DMS153 (cell line): ENCODE measurements around the gene PAPPA2.
"Not testable (repeated sequence)": the region's sequence is repeated elsewhere in the genome, so short reads cannot be mapped to it uniquely, and the experiment has no call there.

ENCODE experiments used
- DNase-seq: peaks from one replicate; lab custom pipeline; 2025; lab: John Stamatoyannopoulos, UW

PAPPA2 gene

GRCh38 chr1:176609556-176610408, 146.8 kb downstream of the PAPPA2 start:
- DNase-seq: no peak

GRCh38 chr1:176612791-176613190, 149.8 kb downstream of the PAPPA2 start:
- no peak for DNase-seq

GRCh38 chr1:176617881-176618280, 154.9 kb downstream of the PAPPA2 start:
- no peak for DNase-seq

GRCh38 chr1:176619261-176619660, 156.3 kb downstream of the PAPPA2 start:
- no peak for DNase-seq

GRCh38 chr1:176625365-176625764, 162.4 kb downstream of the PAPPA2 start:
- no peak for DNase-seq

GRCh38 chr1:176626572-176627061, 163.6 kb downstream of the PAPPA2 start:
- DNase-seq: no peak

- DNase-seq: no peak
Observed at GRCh38 chr1:176628775-176629174, 165.8 kb downstream of the PAPPA2 start.

GRCh38 chr1:176634733-176635132, 171.8 kb downstream of the PAPPA2 start:
- not testable (repeated sequence) for DNase-seq

GRCh38 chr1:176638713-176639526, 175.9 kb downstream of the PAPPA2 start:
- no peak for DNase-seq

- DNase-seq: peak; percentile 16
Observed at GRCh38 chr1:176643536-176643935, 180.6 kb downstream of the PAPPA2 start.

- no peak for DNase-seq
Observed at GRCh38 chr1:176648556-176648955, 185.6 kb downstream of the PAPPA2 start.

- no peak for DNase-seq
Observed at GRCh38 chr1:176656257-176656995, 193.5 kb downstream of the PAPPA2 start.

- DNase-seq: no peak
Observed at GRCh38 chr1:176669782-176670181, 206.8 kb downstream of the PAPPA2 start.

- no peak for DNase-seq
Observed at GRCh38 chr1:176670853-176671252, 207.9 kb downstream of the PAPPA2 start.

GRCh38 chr1:176682830-176683535, 220.0 kb downstream of the PAPPA2 start:
- DNase-seq: no peak

GRCh38 chr1:176691251-176692228, 228.6 kb downstream of the PAPPA2 start:
- DNase-seq: peak; percentile 85

GRCh38 chr1:176692431-176692830, 229.5 kb downstream of the PAPPA2 start:
- DNase-seq: peak; percentile 41

- DNase-seq: no peak
Observed at GRCh38 chr1:176692988-176693696, 230.2 kb downstream of the PAPPA2 start.

GRCh38 chr1:176693697-176694329, 230.8 kb downstream of the PAPPA2 start:
- DNase-seq: no peak
